Activated T-cell treated with anti-CD3 and anti-CD28 coated beads, Interleukin-2, amount 50 U/mL, for 72 hours (primary cell): ENCODE results near the gene ADAM19. TPM values are rescaled to one million over a fixed set of nuclear protein-coding genes. Genes with fewer than 3 reads are reported as not detected.

Experiments used
- ATAC-seq, 2 donors: fragments of 150-1000 bp; cut with Tn5 transposase; replicated peaks in 1 of 2; 2 replicates each; pipeline ENCODE4 v1.10.0; 2021; ENCODE audit warnings: moderate library complexity in 2 of 2, mild to moderate bottlenecking in 1 of 2
- DNase-seq, 2 donors: peaks; one replicate each; pipeline ENCODE4 v3.0.0; 2021 to 2022; ENCODE audit warnings: mixed read lengths in 1 of 2
- H3K27ac Mint-ChIP-seq: one replicate; pipeline ENCODE4 v1.8.0; 2022; ENCODE audit warnings: mild to moderate bottlenecking, moderate library complexity, mixed read lengths
- H3K27me3 Mint-ChIP-seq: one replicate; pipeline ENCODE4 v1.8.0; 2022; ENCODE audit warnings: low read depth, mixed read lengths
- H3K36me3 Mint-ChIP-seq, 2 donors: one replicate each; pipeline ENCODE4 v1.8.0; 2022; ENCODE audit warnings: mixed read lengths in 2 of 2, mild to moderate bottlenecking in 1 of 2; ENCODE audit not compliant: insufficient read depth in 2 of 2
- H3K4me1 Mint-ChIP-seq: one replicate; pipeline ENCODE4 v1.8.0; 2022; ENCODE audit warnings: low read depth, mixed read lengths
- H3K4me3 Mint-ChIP-seq, 2 donors: one replicate each; pipeline ENCODE4 v1.8.0; 2022; ENCODE audit warnings: mild to moderate bottlenecking in 2 of 2, mixed read lengths in 2 of 2, moderate library complexity in 2 of 2
- H3K9me3 Mint-ChIP-seq, 2 donors: one replicate each; pipeline ENCODE4 v1.8.0; 2022; ENCODE audit warnings: mixed read lengths in 2 of 2
- total RNA-seq, 2 donors: library from RNA; stranded (reverse); gene quantifications; one replicate each; pipeline ENCODE4 v1.2.3, GENCODE V29; 2022

ADAM19 gene
- total RNA-seq, 2 donors from 2014 or later = 50.2 to 127 TPM

DNA sequence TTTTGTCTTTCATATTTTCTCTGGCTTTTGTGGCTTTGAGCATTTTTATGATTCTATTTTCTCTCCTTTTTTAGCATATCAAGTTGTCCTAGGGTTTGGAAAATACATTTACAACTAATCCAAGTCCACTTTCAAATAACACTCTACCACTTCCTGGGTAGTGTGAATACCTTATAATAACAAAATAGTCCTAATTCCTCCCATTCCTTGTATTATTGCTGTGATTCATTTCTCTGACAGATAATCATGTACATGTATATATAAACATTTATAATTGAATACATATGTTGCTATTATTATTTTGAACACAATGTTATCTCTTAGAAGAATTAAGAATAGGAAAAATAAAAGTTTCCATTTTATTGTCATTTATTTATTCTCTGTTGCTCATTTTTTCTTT lies 14.9 kb upstream of the ADAM19 start:
- Mint-ChIP-seq H3K36me3 (peaks cover 6 to 7% of the 10 kb centered on the region in 2 donors), H3K27ac (peak overlapping the region; percentile 18), H3K9me3 (peaks cover 3 to 5% of the 10 kb centered on the region in 2 donors), H3K4me3 (no peak overlapping the region), H3K4me1 (peaks cover 40% of the 10 kb centered on the region), H3K27me3 (peaks cover 7% of the 10 kb centered on the region)
- DNase-seq (no peak), ATAC-seq (no peak)

DNA sequence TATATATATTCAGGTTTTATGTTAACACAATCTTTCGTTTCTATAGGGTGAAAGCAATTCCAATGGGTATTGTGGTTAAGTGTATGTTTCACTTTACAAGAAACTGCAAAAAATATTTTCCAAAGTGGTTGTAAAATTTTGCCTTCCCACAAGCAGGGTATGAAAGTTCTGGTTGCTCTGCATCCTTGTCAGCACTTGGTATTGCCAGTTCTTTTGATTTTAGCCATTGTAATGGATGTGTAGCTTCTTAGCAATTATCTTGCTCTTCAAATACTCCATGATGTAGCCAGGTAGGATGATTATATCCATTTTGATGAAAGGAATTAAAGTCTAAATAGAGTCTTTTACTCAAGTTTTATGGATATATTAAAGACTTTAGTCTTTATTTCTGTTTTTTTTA lies 9.1 kb upstream of the ADAM19 start:
- Mint-ChIP-seq H3K27me3 (no peaks in the 10 kb centered on the region), H3K4me1 (peaks cover 31% of the 10 kb centered on the region), H3K4me3 (no peak overlapping the region), H3K9me3 (peaks cover 4% of the 10 kb centered on the region in 2 donors), H3K27ac (no peak overlapping the region), H3K36me3 (peaks cover 0 to 2% of the 10 kb centered on the region in 2 donors)
- ATAC-seq (no peak), DNase-seq (no peak)

DNA sequence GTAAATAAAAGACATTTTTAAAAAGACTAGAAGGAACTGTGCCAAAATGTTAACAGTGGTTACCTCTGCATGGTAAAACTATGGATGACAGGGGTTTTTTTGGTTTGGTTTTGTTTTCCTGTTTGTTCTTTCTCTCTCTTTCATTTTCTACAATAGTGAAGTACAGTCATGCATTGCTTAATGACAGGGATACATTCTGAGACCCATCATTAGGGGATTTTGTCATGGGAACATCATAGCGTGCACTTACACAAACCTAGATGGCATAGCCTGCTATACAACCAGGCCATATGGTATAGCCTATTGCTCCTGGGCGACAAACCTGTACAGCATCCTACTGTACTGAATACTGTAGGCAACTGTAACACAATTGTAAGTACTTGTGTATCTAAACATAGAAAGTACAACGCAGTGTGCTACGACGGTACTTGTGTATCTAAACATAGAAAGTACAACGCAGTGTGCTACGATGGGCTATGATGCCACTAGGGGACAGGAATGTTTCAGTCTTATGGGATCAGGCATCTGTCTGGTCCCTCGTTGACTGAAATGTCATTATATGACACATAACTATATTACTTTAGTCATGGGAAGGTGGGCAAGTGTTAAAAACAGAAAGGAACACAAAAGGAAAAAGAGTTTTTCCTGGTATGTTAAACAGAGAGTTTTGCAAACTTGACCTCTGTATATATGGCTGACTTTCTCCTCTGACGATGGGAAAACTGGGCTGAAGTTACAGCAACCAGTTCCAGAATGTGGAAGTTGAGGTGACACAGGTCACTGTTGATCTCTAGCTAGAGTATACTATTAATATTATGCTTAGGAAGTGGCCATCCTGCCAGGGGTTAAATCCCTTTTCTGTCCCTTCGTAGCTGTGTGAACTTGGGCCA lies 7.4 kb upstream of the ADAM19 start:
- H3K9me3 Mint-ChIP-seq = peaks cover 4% of the 10 kb centered on the region in 2 donors
- no peaks in the 10 kb centered on the region for H3K27me3 Mint-ChIP-seq
- H3K4me1 Mint-ChIP-seq = peaks cover 47% of the 10 kb centered on the region

DNA sequence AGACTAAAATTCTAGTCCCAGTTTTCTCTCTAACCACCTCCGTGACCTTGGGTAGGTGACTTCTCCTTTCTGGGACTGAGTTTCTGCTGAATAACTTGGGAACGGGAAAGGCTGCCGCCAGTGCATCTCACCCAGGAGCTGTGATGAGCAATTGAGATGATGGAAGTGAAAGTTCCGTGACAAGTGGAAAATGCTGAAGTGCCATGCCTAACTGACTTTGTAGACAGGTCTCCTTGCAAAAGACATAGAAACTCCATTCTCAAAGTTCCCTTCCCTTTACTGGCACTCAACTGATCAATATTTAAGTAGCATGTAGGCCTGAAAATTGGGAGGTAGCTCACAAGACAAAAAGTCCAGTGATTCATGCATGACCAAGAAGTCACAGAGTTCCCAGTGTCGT lies 6.3 kb upstream of the ADAM19 start:
- H3K4me3 Mint-ChIP-seq = peak overlapping the region in 1 of 2 donors; percentile 46

More for the DNA sequence above, 7.4 kb upstream of the ADAM19 start:
- DNase-seq = peak in 1 of 2 donors; percentile 36
- peak; percentile 96 for ATAC-seq
- H3K4me3 Mint-ChIP-seq = peak overlapping the region; percentile 20 to 35
- H3K27ac Mint-ChIP-seq = peak overlapping the region; percentile 74
- peaks cover 0 to 2% of the 10 kb centered on the region in 2 donors for H3K36me3 Mint-ChIP-seq

DNA sequence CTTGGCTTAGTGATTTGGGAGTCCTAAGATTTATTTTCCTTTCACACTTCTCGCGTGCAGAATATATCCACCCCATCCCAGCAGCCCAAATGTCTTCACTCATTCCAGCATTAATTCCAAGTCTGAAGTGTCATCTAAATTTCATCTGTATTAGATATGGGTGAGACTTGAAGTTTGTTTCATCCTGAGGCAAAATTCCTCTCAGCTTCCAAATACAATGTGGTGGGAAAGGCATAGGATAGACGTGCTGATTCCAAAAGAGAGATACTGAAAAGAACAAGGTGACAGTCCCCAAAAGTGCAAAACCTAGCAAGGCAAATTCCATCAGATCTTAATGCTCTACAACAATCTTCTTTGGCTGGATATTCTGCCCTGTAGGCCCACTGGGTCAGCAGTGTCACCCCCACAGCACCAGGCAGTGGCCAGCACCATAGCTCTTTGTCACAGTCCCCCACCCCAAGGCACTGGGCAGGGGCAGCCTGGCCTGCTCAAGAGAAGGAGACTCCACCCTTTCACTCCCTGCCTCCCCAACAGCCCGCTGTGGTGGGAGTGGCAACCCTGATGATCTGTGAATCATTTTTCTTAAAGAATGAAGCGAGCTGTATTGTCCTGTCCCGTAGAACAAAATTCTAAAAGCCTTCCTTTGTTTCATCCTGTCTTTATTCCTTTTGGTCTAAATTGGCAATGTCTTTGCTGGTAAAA lies 2.7 kb upstream of the ADAM19 start:
- Mint-ChIP-seq H3K4me3 (no peak overlapping the region), H3K27ac (no peak overlapping the region), H3K4me1 (peaks cover 48% of the 10 kb centered on the region), H3K27me3 (peaks cover 11% of the 10 kb centered on the region), H3K9me3 (no peaks in the 10 kb centered on the region), H3K36me3 (peaks cover 5 to 8% of the 10 kb centered on the region in 2 donors)
- DNase-seq (no peak), ATAC-seq (no peak)

More for the DNA sequence above, 6.3 kb upstream of the ADAM19 start:
- ATAC-seq (no peak), DNase-seq (no peak)
- peaks cover 4% of the 10 kb centered on the region in 2 donors for H3K9me3 Mint-ChIP-seq
- peaks cover 4% of the 10 kb centered on the region for H3K27me3 Mint-ChIP-seq
- peaks cover 47% of the 10 kb centered on the region for H3K4me1 Mint-ChIP-seq
- H3K27ac Mint-ChIP-seq = peak overlapping the region; percentile 82
- peaks cover 0 to 2% of the 10 kb centered on the region in 2 donors for H3K36me3 Mint-ChIP-seq

DNA sequence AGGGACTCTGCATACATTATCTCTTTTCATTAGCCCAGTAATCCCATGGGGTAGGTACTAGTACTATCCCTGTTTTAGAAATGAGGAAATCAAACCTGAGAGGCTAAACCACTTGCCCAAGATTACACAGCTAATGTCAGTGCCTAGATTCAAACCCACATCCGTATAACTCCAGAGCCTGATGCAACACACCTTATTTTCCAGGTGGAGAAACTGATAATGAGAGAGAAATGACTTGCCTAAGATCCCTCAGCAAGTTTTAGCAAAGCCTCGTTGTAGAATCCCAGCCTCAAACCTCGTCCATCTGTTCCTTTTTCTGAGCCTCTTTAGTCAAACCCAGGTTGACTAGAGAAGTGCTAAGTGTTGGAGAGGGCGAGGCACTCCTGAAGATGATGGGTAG lies 1.1 kb upstream of the ADAM19 start:
- Mint-ChIP-seq H3K36me3 (peaks cover 5 to 8% of the 10 kb centered on the region in 2 donors), H3K4me1 (peaks cover 39% of the 10 kb centered on the region), H3K27ac (no peak overlapping the region), H3K9me3 (no peaks in the 10 kb centered on the region), H3K4me3 (peak overlapping the region in 1 of 2 donors; percentile 70), H3K27me3 (peaks cover 11% of the 10 kb centered on the region)
- ATAC-seq (no peak), DNase-seq (no peak)

DNA sequence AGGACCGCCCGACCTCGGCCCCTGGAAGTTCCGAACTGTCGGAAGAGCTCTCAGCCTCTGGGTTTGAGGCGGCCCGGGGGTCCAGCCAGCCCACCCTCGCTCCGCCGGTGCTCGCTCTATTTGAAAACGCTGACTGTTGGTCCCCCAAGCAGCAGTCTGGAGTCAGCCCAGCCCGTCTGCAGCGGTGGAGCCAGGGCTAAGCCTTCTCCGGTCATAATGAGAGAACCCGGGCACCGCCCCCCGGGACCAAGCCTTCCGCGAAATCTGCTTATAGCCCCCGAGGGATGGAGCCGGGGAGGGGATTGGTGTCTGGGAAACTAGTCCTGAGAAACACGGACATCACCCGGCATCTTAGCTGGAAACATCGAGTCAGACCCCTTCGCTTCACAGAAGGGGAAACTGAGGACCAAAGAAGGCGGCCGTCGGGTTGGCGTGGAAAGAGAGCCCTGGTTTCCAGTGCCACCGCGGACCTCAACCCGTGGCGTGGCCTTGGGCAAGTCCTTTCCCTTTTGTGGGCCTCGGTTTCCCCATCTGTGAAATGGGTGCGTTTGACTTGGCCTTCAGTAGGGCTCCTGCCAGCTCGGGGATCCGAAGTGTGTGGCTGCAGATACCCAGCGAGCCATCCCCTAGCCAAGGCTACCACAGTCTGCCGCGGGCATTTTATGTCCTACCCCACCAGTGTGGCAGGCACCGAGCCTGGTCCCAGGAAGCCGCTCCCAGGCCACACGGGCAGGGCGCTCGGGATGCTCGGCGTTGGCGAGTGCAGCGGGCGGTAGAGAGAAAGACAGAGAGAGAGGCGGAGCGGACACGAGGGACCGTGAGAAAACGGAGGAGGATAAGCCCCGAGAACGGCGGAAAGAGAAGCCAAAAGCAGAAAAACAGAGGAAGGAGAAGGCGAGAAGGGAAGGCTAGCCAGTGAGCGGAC lies 857 bp downstream of the ADAM19 start:
- DNase-seq (peak; percentile 45 to 52), ATAC-seq (peak; percentile 22)
- Mint-ChIP-seq H3K27me3 (peaks cover 11% of the 10 kb centered on the region), H3K36me3 (peaks cover 13% of the 10 kb centered on the region in 2 donors), H3K4me1 (peaks cover 54% of the 10 kb centered on the region), H3K4me3 (peak overlapping the region; percentile 91 to 95), H3K27ac (peak overlapping the region; percentile 67), H3K9me3 (no peaks in the 10 kb centered on the region)

DNA sequence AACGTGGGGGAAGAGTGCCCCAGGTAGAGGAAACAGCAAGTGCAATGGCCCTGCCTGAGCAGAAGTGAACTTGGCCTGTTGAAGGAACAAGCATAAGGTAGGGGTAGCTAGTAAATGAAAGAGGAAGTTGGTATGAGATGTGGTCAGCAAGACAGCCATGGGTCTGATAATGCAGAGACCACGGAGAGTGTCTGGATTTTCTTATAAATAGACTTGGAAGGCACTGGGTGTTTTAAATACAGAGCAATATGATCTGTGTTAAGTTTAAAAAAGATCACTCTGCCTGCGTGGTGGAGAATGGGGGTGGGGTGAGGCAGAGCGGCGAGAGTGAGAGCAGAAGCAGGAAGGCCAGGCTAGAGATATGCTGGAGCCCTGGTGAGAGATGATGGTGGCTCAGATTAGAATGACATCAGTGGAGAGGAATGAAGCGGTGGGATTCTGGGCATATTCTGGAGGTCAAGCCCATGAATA lies 4.2 kb downstream of the ADAM19 start:
- Mint-ChIP-seq H3K4me3 (peak overlapping the region; percentile 72 to 91), H3K36me3 (peaks cover 16 to 27% of the 10 kb centered on the region in 2 donors), H3K4me1 (peaks cover 52% of the 10 kb centered on the region), H3K27me3 (peaks cover 6% of the 10 kb centered on the region), H3K9me3 (no peaks in the 10 kb centered on the region), H3K27ac (peak overlapping the region; percentile 63)
- DNase-seq = peak; percentile 11 to 45
- ATAC-seq = peak; percentile 18 to 26

DNA sequence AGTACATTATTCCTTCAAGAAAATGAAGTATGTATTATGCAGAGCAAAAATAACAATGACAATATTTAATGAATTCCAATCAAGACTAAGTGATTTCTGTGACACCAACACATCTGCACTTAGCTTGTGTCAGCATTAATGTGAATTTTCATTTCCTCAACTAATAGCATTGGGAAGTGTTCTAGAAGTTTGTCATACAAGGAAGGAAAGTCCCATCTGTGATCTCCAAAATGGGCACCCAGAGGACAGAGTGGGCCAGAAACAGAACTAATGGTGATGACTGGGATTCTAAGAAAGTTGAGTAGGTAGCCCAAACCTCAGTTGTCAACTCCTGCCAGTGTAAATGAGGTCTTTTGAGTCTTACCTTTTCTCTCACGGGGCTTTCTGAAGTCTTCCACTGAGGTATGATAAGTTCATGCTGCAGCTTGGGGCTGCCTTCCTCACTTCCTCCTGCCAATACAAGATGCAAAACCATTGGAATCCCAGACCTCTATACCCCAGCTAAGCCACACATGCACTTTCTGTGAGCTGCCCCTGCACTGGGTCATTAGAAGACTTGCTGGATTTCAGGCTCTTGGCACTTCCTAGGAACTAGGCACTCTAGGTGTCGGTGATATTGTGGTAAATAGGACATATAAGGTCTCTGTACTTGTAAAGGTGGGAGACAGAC lies 4.9 kb downstream of the ADAM19 start:
- Mint-ChIP-seq H3K36me3 (peaks cover 16 to 27% of the 10 kb centered on the region in 2 donors), H3K4me3 (peak overlapping the region; percentile 72 to 91), H3K4me1 (peaks cover 52% of the 10 kb centered on the region), H3K27me3 (peaks cover 6% of the 10 kb centered on the region), H3K27ac (peak overlapping the region; percentile 63), H3K9me3 (no peaks in the 10 kb centered on the region)
- peak in 1 of 2 donors; percentile 27 for ATAC-seq
- no peak for DNase-seq

DNA sequence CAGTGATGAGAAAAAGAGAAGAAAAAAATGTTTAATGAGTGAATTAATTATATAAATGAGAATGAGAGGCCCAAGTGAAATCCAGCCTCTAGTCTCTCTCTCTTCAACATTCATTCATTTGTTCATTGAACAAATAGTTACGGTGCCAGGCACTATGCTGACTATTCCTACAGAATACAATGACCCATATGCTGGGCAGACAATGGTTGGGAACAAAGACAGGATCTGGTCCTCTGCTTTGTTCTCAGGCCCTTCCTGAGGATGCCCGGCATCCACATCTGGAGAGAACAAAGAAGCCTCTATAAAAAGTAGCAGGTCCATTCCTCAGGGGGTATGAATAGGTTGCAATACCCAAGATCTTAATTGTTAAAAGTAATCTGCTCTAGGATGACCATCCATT lies 6.9 kb downstream of the ADAM19 start:
- Mint-ChIP-seq H3K36me3 (peaks cover 16 to 19% of the 10 kb centered on the region in 2 donors), H3K27ac (no peak overlapping the region), H3K4me3 (peak overlapping the region in 1 of 2 donors; percentile 39), H3K27me3 (peaks cover 2% of the 10 kb centered on the region), H3K4me1 (peaks cover 53% of the 10 kb centered on the region), H3K9me3 (no peaks in the 10 kb centered on the region)
- DNase-seq = no peak
- ATAC-seq = no peak

DNA sequence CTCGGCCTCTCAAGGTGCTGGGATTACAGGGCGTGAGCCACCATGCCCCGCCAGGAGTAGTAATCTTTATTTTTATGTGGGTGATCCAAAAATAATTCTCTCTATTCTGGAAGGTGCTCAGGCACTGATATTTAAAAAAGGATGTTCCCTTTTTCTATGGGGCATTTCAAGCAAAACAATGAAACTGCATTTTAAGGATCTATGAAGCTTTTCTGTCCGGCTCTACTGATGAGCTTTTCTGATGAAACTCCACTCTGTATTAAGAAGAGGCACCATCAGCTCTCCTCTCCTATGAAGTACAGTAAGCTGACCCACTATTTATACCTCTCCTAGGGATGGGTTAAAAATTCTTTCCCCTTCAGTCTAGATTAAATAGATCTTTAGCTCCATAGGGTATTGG lies 7.4 kb downstream of the ADAM19 start:
- peaks cover 52% of the 10 kb centered on the region for H3K4me1 Mint-ChIP-seq
- peaks cover 16 to 19% of the 10 kb centered on the region in 2 donors for H3K36me3 Mint-ChIP-seq
- H3K4me3 Mint-ChIP-seq = peak overlapping the region in 1 of 2 donors; percentile 17
- DNase-seq (no peak), ATAC-seq (no peak)
- no peaks in the 10 kb centered on the region for H3K9me3 Mint-ChIP-seq
- no peaks in the 10 kb centered on the region for H3K27me3 Mint-ChIP-seq
- H3K27ac Mint-ChIP-seq = peak overlapping the region; percentile 4
